Measurements from ENCODE around the gene NFKBIE.

The NFKBIE gene

DNA sequence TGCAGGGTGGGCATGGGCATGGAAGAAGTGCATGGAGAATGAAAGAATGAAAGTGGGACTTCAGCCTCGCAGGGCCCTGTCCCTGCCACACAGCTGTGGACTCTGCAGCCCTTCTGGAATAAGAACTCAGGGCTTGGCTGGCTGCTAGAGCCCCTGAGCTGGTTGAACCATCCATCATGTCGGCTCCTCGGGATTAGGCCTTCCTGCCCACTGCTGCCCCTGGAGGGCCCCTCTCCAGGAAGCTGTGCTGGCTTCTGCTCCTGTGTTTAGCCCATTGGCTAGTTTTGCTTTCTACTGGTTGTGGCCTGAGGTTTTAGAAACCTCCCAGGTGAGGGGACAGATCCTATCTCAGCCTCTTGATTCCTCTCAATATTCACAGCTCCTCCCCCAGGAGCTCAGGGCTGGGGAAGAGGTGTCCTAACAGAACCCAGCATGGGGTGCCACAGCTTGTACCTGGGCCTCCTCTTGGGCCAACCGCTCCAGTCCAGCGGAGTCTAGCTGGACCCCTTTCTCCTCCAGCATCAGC, 39.9 kb upstream of the NFKBIE start:
- Histone ChIP-seq H3K36me3 (ENCODE audit: control insufficient read depth, insufficient read depth, low read length) (no peaks in the 10 kb centered on the region), H3K27me3 (ENCODE audit: control insufficient read depth, insufficient read depth, low read length) (no peaks in the 10 kb centered on the region), H3K4me1 (no peaks in the 10 kb centered on the region), H3K79me2 (no peaks in the 10 kb centered on the region), H3K27ac (no peak overlapping the region), H2AFZ (no peak overlapping the region), H3K9ac (no peak overlapping the region), H3K4me3 (ENCODE audit: low read depth, low read length) (no peak overlapping the region), H3K9me3 (ENCODE audit: control insufficient read depth, low read length) (no peaks in the 10 kb centered on the region), H3K4me2 (ENCODE audit: low read length) (no peak overlapping the region)
- TF ChIP-seq CTCF (IDR thresholded peaks at IDR 0.05), result no peak

GRCh38 chr6:44304282-44305199, 39.2 kb upstream of the NFKBIE start:
- Histone ChIP-seq H3K4me1 (no peaks in the 10 kb centered on the region), H3K9me3 (ENCODE audit: control insufficient read depth, low read length) (no peaks in the 10 kb centered on the region), H3K9ac (no peak overlapping the region), H2AFZ (no peak overlapping the region), H3K79me2 (no peaks in the 10 kb centered on the region), H3K4me3 (ENCODE audit: low read depth, low read length) (no peak overlapping the region), H3K27ac (no peak overlapping the region), H3K27me3 (ENCODE audit: control insufficient read depth, insufficient read depth, low read length) (no peaks in the 10 kb centered on the region), H3K36me3 (ENCODE audit: control insufficient read depth, insufficient read depth, low read length) (no peaks in the 10 kb centered on the region), H3K4me2 (ENCODE audit: low read length) (no peak overlapping the region)
- TF ChIP-seq CTCF (IDR thresholded peaks at IDR 0.05), result peak; percentile 76

DNA sequence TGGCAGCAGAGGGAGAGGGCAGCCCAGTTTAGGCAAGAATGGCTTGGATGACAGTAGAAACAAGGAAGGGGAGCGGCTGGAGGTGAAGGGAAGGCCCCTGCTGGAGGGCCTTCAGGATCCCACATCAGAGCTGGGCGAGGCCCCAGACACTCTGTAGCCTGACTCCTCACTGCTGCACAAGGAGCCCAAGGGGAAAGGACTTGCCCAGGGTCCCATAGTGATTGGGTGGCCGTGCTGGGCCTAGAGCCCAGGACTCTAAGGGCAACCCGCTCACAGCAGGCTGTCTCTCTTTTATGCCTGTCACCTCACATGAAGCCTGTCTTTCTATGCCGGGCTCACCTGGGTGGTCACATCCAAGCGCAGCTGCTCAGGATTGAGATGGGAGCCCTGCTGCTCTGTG, 38.5 kb upstream of the NFKBIE start:
- Histone ChIP-seq H3K9me3 (ENCODE audit: control insufficient read depth, low read length) (no peaks in the 10 kb centered on the region), H3K27me3 (ENCODE audit: control insufficient read depth, insufficient read depth, low read length) (no peaks in the 10 kb centered on the region), H3K79me2 (no peaks in the 10 kb centered on the region), H3K36me3 (ENCODE audit: control insufficient read depth, insufficient read depth, low read length) (no peaks in the 10 kb centered on the region), H3K4me2 (ENCODE audit: low read length) (no peak overlapping the region), H3K4me1 (no peaks in the 10 kb centered on the region), H3K4me3 (ENCODE audit: low read depth, low read length) (no peak overlapping the region), H3K27ac (no peak overlapping the region), H2AFZ (no peak overlapping the region), H3K9ac (no peak overlapping the region)
- TF ChIP-seq CTCF (IDR thresholded peaks at IDR 0.05), result no peak

GRCh38 chr6:44302856-44303255, 37.5 kb upstream of the NFKBIE start:
- H3K4me3 ChIP-seq (ENCODE audit: low read depth, low read length), result no peak overlapping the region
- H3K27ac ChIP-seq, result no peak overlapping the region
- H3K4me2 ChIP-seq (ENCODE audit: low read length), result no peak overlapping the region
- H3K27me3 ChIP-seq (ENCODE audit: control insufficient read depth, insufficient read depth, low read length), result no peaks in the 10 kb centered on the region
- H3K4me1 ChIP-seq, result no peaks in the 10 kb centered on the region
- H2AFZ ChIP-seq, result no peak overlapping the region
- TF ChIP-seq CTCF (IDR thresholded peaks at IDR 0.05), result no peak
- no peaks in the 10 kb centered on the region for H3K79me2 ChIP-seq
- H3K9me3 ChIP-seq (ENCODE audit: control insufficient read depth, low read length), result no peaks in the 10 kb centered on the region
- no peak overlapping the region for H3K9ac ChIP-seq
- no peaks in the 10 kb centered on the region for H3K36me3 ChIP-seq (ENCODE audit: control insufficient read depth, insufficient read depth, low read length)
